ENCODE results near the gene AGPS. TPM values are rescaled to one million over a fixed set of nuclear protein-coding genes. Genes with fewer than 3 reads are reported as not detected.
A peak's percentile ranks its signal among the peaks of the same experiment; 100 is the strongest.

The AGPS gene
- total and polyA plus RNA-seq, 2 of the 13 experiments (the other 11 are each of a cell fraction or from before 2014, with no cell fraction given): 39.4 to 99.0 TPM

GRCh38 chr2:177543007-177543760 lies 150.6 kb downstream of the AGPS start:
- CTCF ChIA-PET (ENCODE audit: low intra/inter-chr PET ratio, low total read pairs): no interaction called here

GRCh38 chr2:177545143-177545542 lies 152.6 kb downstream of the AGPS start:
- CTCF ChIA-PET (ENCODE audit: low intra/inter-chr PET ratio, low total read pairs): no interaction called here

More at GRCh38 chr2:177543007-177543760, 150.6 kb downstream of the AGPS start:
- 97% methylated on average over 6 of the region's 6 CpGs for WGBS (ENCODE audit: low lambda C conversion rate)
- no TSS peak for BruUV-seq (replicated peaks)
- ATAC-seq (no peak), DNase-seq (ENCODE audit: low spot score) (no peak), FAIRE-seq (no peak)
- H4K20me1 ChIP-seq (ENCODE audit: insufficient read depth, low read length): no peaks in the 10 kb centered on the region
- H3K4me2 ChIP-seq (ENCODE audit: low read depth, low read length): no peak overlapping the region
- H3K27me3 ChIP-seq (ENCODE audit: control insufficient read depth in 1 of 2, insufficient read depth in 2 of 2, low read length in 2 of 2): no peaks in the 10 kb centered on the region
- POLR2A ChIA-PET: no interaction called here
- intact Hi-C loops (cut with micrococcal nuclease; ENCODE audit: unreplicated experiment) (no loop called here), in situ Hi-C loops (cut with HindIII; ENCODE audit: extremely low pct_ligation_motif_present, low pct_unique_long_range_greater_than_20kb) (no loop called here)
- peaks cover 3 to 11% of the 10 kb centered on the region in 2 experiments for H3K36me3 ChIP-seq (replicated peaks in 1 of 2; ENCODE audit: control insufficient read depth in 1 of 2, insufficient read depth in 2 of 2, low read length in 2 of 2)
- H3K9ac ChIP-seq (ENCODE audit: insufficient read depth, low read depth, low read length): no peak overlapping the region
- no peaks in the 10 kb centered on the region for H3K79me2 ChIP-seq (ENCODE audit: insufficient read depth, low read length)
- TF ChIP-seq RBM22 (optimal IDR thresholded peaks at IDR 0.05; ENCODE audit: low read length): peak; percentile 32
- TF ChIP-seq FOXO4 (CRISPR knock-in tag; conservative IDR thresholded peaks at IDR 0.05): 0 out of 2 replicates have a peak, but pooled peaks have one; percentile 15
- TF ChIP-seq MYC (CRISPR knock-in tag; IDR thresholded peaks at IDR 0.05; ENCODE audit: borderline replicate concordance): no peak
- no peak overlapping the region for H3K4me3 ChIP-seq (replicated peaks in 1 of 3; ENCODE audit: insufficient read depth in 1 of 3, low read depth in 2 of 3, low read length in 3 of 3)
- H3K4me1 ChIP-seq (ENCODE audit: insufficient read depth, low read length): no peaks in the 10 kb centered on the region
- H2AFZ ChIP-seq (ENCODE audit: low read length): no peak overlapping the region
- H3K9me3 ChIP-seq (ENCODE audit: low read length): no peaks in the 10 kb centered on the region
- H3K27ac ChIP-seq (ENCODE audit: extremely low read length, insufficient read depth, low read length): no peak overlapping the region

More at GRCh38 chr2:177545143-177545542, 152.6 kb downstream of the AGPS start:
- Histone ChIP-seq H3K79me2 (ENCODE audit: insufficient read depth, low read length) (no peaks in the 10 kb centered on the region), H3K4me3 (replicated peaks in 1 of 3; ENCODE audit: insufficient read depth in 1 of 3, low read depth in 2 of 3, low read length in 3 of 3) (no peak overlapping the region), H3K27me3 (ENCODE audit: control insufficient read depth in 1 of 2, insufficient read depth in 2 of 2, low read length in 2 of 2) (no peaks in the 10 kb centered on the region), H4K20me1 (ENCODE audit: insufficient read depth, low read length) (no peaks in the 10 kb centered on the region), H3K27ac (ENCODE audit: extremely low read length, insufficient read depth, low read length) (no peak overlapping the region), H3K4me2 (ENCODE audit: low read depth, low read length) (no peak overlapping the region), H3K9ac (ENCODE audit: insufficient read depth, low read depth, low read length) (no peak overlapping the region), H2AFZ (ENCODE audit: low read length) (no peak overlapping the region), H3K9me3 (ENCODE audit: low read length) (no peaks in the 10 kb centered on the region), H3K4me1 (ENCODE audit: insufficient read depth, low read length) (no peaks in the 10 kb centered on the region), H3K36me3 (replicated peaks in 1 of 2; ENCODE audit: control insufficient read depth in 1 of 2, insufficient read depth in 2 of 2, low read length in 2 of 2) (peaks cover 0 to 3% of the 10 kb centered on the region in 2 experiments; a peak in 2 of 5 replicates)
- no peak for FAIRE-seq
- TF ChIP-seq TAF1 (CRISPR knock-in tag; IDR thresholded peaks at IDR 0.05) (no peak), CENPX (CRISPR knock-in tag; IDR thresholded peaks at IDR 0.05) (no peak), SRF (IDR thresholded peaks at IDR 0.05; ENCODE audit: low read depth, low read length) (0 out of 2 replicates have a peak, but pooled peaks have one; percentile 30), RBM22 (optimal IDR thresholded peaks at IDR 0.05; ENCODE audit: low read length) (peak; percentile 65), RELA (CRISPR knock-in tag; IDR thresholded peaks at IDR 0.05) (no peak), FOXP1 (IDR thresholded peaks at IDR 0.05) (no peak), FOXP1 (CRISPR knock-in tag; IDR thresholded peaks at IDR 0.05) (no peak), SMYD3 (CRISPR knock-in tag; IDR thresholded peaks at IDR 0.05) (no peak), JUND (CRISPR knock-in tag; IDR thresholded peaks at IDR 0.05) (no peak), SP4 (CRISPR knock-in tag; IDR thresholded peaks at IDR 0.05) (no peak), MXD4 (CRISPR knock-in tag; IDR thresholded peaks at IDR 0.05) (no peak)
- intact Hi-C loops (cut with micrococcal nuclease; ENCODE audit: unreplicated experiment): no loop called here
- POLR2A ChIA-PET: no interaction called here
- no peak for ATAC-seq
- in situ Hi-C loops (cut with HindIII; ENCODE audit: extremely low pct_ligation_motif_present, low pct_unique_long_range_greater_than_20kb): no loop called here
- no peak for DNase-seq (ENCODE audit: low spot score)
- WGBS (ENCODE audit: low lambda C conversion rate): 97% methylated on average over 3 of the region's 3 CpGs
- no TSS peak for BruUV-seq (replicated peaks)
